PC-9 (cell line): ENCODE measurements around the gene ATF7IP. TPM values are rescaled to one million over a fixed set of nuclear protein-coding genes. Genes with fewer than 3 reads are reported as not detected.
"Not testable (repeated sequence)": the region's sequence is repeated elsewhere in the genome, so short reads cannot be mapped to it uniquely, and the experiment has no call there.

Source experiments
- BruUV-seq: library from RNA; stranded (reverse); fragments of 400-500 nt; replicated peaks from 2 replicates; lab custom pipeline; 2021; lab: Mats Ljungman, UMichigan
- CTCF ChIA-PET: fragments of 300-600 bp; sonication (Branson Sonifier 250); formaldehyde crosslinking; loops from one replicate; lab custom pipeline; 2022; ENCODE audit warnings: antibody characterized with exemption; lab: Charles Lee
- POLR2A ChIA-PET: fragments of 300-600 bp; sonication (Branson Sonifier 250); formaldehyde crosslinking; loops from one replicate; lab custom pipeline; 2022; ENCODE audit warnings: antibody characterized with exemption; ENCODE audit not compliant: unreplicated experiment; lab: Charles Lee
- DNase-seq, 2 experiments: peaks; one replicate each; pipeline versions ENCODE4 v3.0.0 to v3.0.0-alpha.2; 2015 to 2022; ENCODE audit warnings: mixed read lengths in 1 of 2
- H2AFZ ChIP-seq: fragments of 200-600 bp; sonication (generic); 2 replicates; pipeline ENCODE4 v1.8.1; 2017; ENCODE audit warnings: antibody characterized with exemption
- H3F3A ChIP-seq: fragments of 200-600 bp; sonication (generic); 2 replicates; pipeline ENCODE4 v1.8.1; 2017; ENCODE audit warnings: antibody characterized with exemption, mild to moderate bottlenecking, low read depth; ENCODE audit not compliant: insufficient read depth
- H3K27ac ChIP-seq: fragments of 200-600 bp; sonication (generic); 2 replicates; pipeline ENCODE4 v1.6.1; 2016; ENCODE audit warnings: mixed run types
- H3K27me3 ChIP-seq: fragments of 200-600 bp; sonication (generic); 2 replicates; pipeline ENCODE4 v1.6.1; 2016; ENCODE audit warnings: low read depth, mixed run types; ENCODE audit not compliant: insufficient read depth
- H3K36me3 ChIP-seq: fragments of 200-600 bp; sonication (generic); 2 replicates; pipeline ENCODE4 v1.6.1; 2016; ENCODE audit warnings: low read depth, mixed run types
- H3K4me1 ChIP-seq: fragments of 200-600 bp; sonication (generic); replicated peaks from 2 replicates; pipeline ENCODE4 v1.6.1; 2016; ENCODE audit warnings: mixed run types; ENCODE audit not compliant: insufficient read depth
- H3K4me2 ChIP-seq: fragments of 200-600 bp; sonication (generic); 2 replicates; pipeline ENCODE4 v1.6.1; 2017; ENCODE audit warnings: mixed run types
- H3K4me3 ChIP-seq: fragments of 200-600 bp; sonication (generic); 2 replicates; pipeline ENCODE4 v1.6.1; 2016; ENCODE audit warnings: mixed run types
- H3K79me2 ChIP-seq: fragments of 200-600 bp; sonication (generic); 2 replicates; pipeline ENCODE4 v1.6.1; 2017; ENCODE audit warnings: low read depth, mixed run types
- H3K9me2 ChIP-seq: fragments of 200-600 bp; sonication (generic); 2 replicates; pipeline ENCODE4 v1.8.1; 2017; ENCODE audit warnings: mild to moderate bottlenecking; ENCODE audit not compliant: insufficient read depth
- H3K9me3 ChIP-seq: fragments of 200-600 bp; sonication (generic); 2 replicates; pipeline ENCODE4 v1.8.1; 2016; ENCODE audit warnings: low read depth; ENCODE audit not compliant: insufficient read depth
- H4K20me1 ChIP-seq: fragments of 200-600 bp; sonication (generic); 2 replicates; pipeline ENCODE4 v1.8.1; 2017; ENCODE audit not compliant: insufficient read depth
- CTCF ChIP-seq: fragments of 200-600 bp; sonication (generic); conservative IDR thresholded peaks from 2 replicates; pipeline ENCODE4 v1.6.1; 2017; ENCODE audit warnings: mixed run types, antibody characterized with exemption, mild to moderate bottlenecking, moderate library complexity
- EZH2 ChIP-seq: fragments of 200-600 bp; sonication (generic); IDR thresholded peaks from 2 replicates; pipeline ENCODE4 v1.8.0; 2017; ENCODE audit warnings: antibody characterized with exemption, low read depth
- intact Hi-C: fragments of 100-400 bp; cut with micrococcal nuclease; formaldehyde crosslinking; loops from one replicate; pipeline ENCODE4 v1.10.0; 2022; ENCODE audit not compliant: unreplicated experiment
- total RNA-seq: library from RNA; stranded (reverse); gene quantifications from 2 replicates; pipeline ENCODE4 v1.2.3, GENCODE V29; 2021

ATF7IP gene
- total RNA-seq, 1 experiment from 2014 or later: 94.7 TPM

- H3K27me3 ChIP-seq, H4K20me1 ChIP-seq, CTCF ChIA-PET, DNase-seq, BruUV-seq, H3K4me3 ChIP-seq, H3K79me2 ChIP-seq, POLR2A ChIA-PET, H3K9me2 ChIP-seq, H3K4me2 ChIP-seq, H3F3A ChIP-seq, H3K36me3 ChIP-seq, H3K27ac ChIP-seq, H2AFZ ChIP-seq, intact Hi-C loops, H3K4me1 ChIP-seq: not testable (repeated sequence)
- peaks cover 15% of the 10 kb centered on the region for H3K9me3 ChIP-seq
Measured at GRCh38 chr12:14354665-14355064, 10.8 kb upstream of the ATF7IP start.

DNA sequence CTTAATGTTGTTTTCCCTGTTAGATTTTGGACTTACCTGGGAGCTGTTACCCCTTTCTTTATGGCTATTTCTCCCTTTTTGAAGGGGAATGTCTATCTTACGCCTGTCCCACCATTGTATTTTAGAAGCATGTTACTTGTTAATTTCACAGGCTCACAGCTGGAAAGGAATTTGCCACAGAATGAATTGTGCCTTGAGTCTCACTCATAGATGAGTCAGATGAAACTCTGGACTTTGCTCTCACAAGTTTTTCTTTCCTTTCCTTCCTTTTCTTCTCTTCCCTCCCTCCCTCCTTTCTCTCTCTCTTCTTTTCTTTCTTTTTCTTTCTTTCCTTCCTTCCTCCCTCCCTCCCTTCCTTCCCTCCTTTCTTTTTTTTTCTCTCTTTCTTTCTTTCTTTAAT, 9.3 kb upstream of the ATF7IP start:
- no peaks in the 10 kb centered on the region for H4K20me1 ChIP-seq
- ChIA-PET CTCF (no interaction called here), POLR2A (no interaction called here)
- no peaks in the 10 kb centered on the region for H3K4me1 ChIP-seq
- peaks cover 15% of the 10 kb centered on the region for H3K9me3 ChIP-seq
- no peaks in the 10 kb centered on the region for H3K79me2 ChIP-seq
- H3F3A ChIP-seq: no peaks in the 10 kb centered on the region
- H3K9me2 ChIP-seq: no peaks in the 10 kb centered on the region
- intact Hi-C loops: no loop called here
- H3K36me3 ChIP-seq: no peaks in the 10 kb centered on the region
- no peaks in the 10 kb centered on the region for H3K27me3 ChIP-seq
- no peak for DNase-seq
- H3K4me3 ChIP-seq: no peak overlapping the region
- no peak overlapping the region for H3K27ac ChIP-seq
- BruUV-seq: no TSS peak
- no peak overlapping the region for H3K4me2 ChIP-seq
- no peak overlapping the region for H2AFZ ChIP-seq
- TF ChIP-seq EZH2: no peak
- no peak for TF ChIP-seq CTCF

GRCh38 chr12:14357486-14357885, 8.0 kb upstream of the ATF7IP start:
- H3K9me2 ChIP-seq: no peaks in the 10 kb centered on the region
- H4K20me1 ChIP-seq: no peaks in the 10 kb centered on the region
- no peaks in the 10 kb centered on the region for H3K27me3 ChIP-seq
- no peaks in the 10 kb centered on the region for H3K79me2 ChIP-seq
- no peak overlapping the region for H3K4me2 ChIP-seq
- intact Hi-C loops: no loop called here
- CTCF ChIA-PET: no interaction called here
- H3K9me3 ChIP-seq: peaks cover 6% of the 10 kb centered on the region; the same call in 1 of the 2 replicates
- no peak overlapping the region for H3K27ac ChIP-seq
- POLR2A ChIA-PET: no interaction called here
- TF ChIP-seq CTCF: no peak
- TF ChIP-seq EZH2: no peak
- H3F3A ChIP-seq: no peaks in the 10 kb centered on the region
- no peak overlapping the region for H3K4me3 ChIP-seq
- no TSS peak for BruUV-seq
- H3K36me3 ChIP-seq: no peaks in the 10 kb centered on the region
- no peak for DNase-seq
- H3K4me1 ChIP-seq: no peaks in the 10 kb centered on the region
- no peak overlapping the region for H2AFZ ChIP-seq

- no peak for TF ChIP-seq EZH2
- no peak overlapping the region for H2AFZ ChIP-seq
- POLR2A ChIA-PET: no interaction called here
- intact Hi-C loops: no loop called here
- no peak for DNase-seq
- no peak overlapping the region for H3K4me3 ChIP-seq
- no peaks in the 10 kb centered on the region for H3K9me2 ChIP-seq
- H4K20me1 ChIP-seq: no peaks in the 10 kb centered on the region
- H3K27me3 ChIP-seq: no peaks in the 10 kb centered on the region
- BruUV-seq: no TSS peak
- peaks cover 17% of the 10 kb centered on the region for H3F3A ChIP-seq
- CTCF ChIA-PET: no interaction called here
- H3K79me2 ChIP-seq: peaks cover 14% of the 10 kb centered on the region
- no peak overlapping the region for H3K4me2 ChIP-seq
- H3K9me3 ChIP-seq: no peaks in the 10 kb centered on the region
- H3K36me3 ChIP-seq: no peaks in the 10 kb centered on the region
- H3K27ac ChIP-seq: no peak overlapping the region
- H3K4me1 ChIP-seq: peaks cover 9% of the 10 kb centered on the region
Measured at GRCh38 chr12:14362352-14362751, 3.1 kb upstream of the ATF7IP start.
